Measurements from ENCODE around the gene RPL37A. TPM values are rescaled to one million over a fixed set of nuclear protein-coding genes. Genes with fewer than 3 reads are reported as not detected.
A peak's percentile ranks its signal among the peaks of the same experiment; 100 is the strongest.

Gene RPL37A
- total RNA-seq, 2 donors from 2014 or later = 2,589 to 2,765 TPM

- Histone ChIP-seq H3K9ac (ENCODE audit: extremely low read depth, low read length, poor library complexity, severe bottlenecking) (no peak overlapping the region), H3K9me3 (ENCODE audit: control insufficient read depth, low read length) (no peaks in the 10 kb centered on the region), H3K27ac (ENCODE audit: low read depth, low read length) (no peak overlapping the region), H3K4me3 (ENCODE audit: low read length) (no peak overlapping the region), H3K36me3 (ENCODE audit: control insufficient read depth, insufficient read depth, low read length) (peaks cover 28% of the 10 kb centered on the region), H3K4me1 (ENCODE audit: control insufficient read depth, insufficient read depth, low read length) (no peaks in the 10 kb centered on the region), H3K27me3 (ENCODE audit: control insufficient read depth, insufficient read depth, low read length, poor library complexity, severe bottlenecking) (no peaks in the 10 kb centered on the region)
- Mint-ChIP-seq H3K27me3 (ENCODE audit: insufficient read depth) (no peaks in the 10 kb centered on the region), H3K9me3 (no peaks in the 10 kb centered on the region), H3K4me3 (no peak overlapping the region), H3K4me1 (peaks cover 6% of the 10 kb centered on the region), H3K36me3 (ENCODE audit: low read depth) (peaks cover 45% of the 10 kb centered on the region), H3K27ac (peak overlapping the region; percentile 42)
- DNase-seq = no peak
- TF ChIP-seq CTCF (conservative IDR thresholded peaks at IDR 0.05) = no peak
- WGBS, 2 experiments (ENCODE audit: insufficient coverage in 1 of 2, insufficient read length in 1 of 2) = 97 to 100% methylated on average over 2 to 5 of the region's 5 CpGs
These were observed 8.8 kb downstream of the RPL37A start for GRCh38 chr2:216507220-216508160.

DNA sequence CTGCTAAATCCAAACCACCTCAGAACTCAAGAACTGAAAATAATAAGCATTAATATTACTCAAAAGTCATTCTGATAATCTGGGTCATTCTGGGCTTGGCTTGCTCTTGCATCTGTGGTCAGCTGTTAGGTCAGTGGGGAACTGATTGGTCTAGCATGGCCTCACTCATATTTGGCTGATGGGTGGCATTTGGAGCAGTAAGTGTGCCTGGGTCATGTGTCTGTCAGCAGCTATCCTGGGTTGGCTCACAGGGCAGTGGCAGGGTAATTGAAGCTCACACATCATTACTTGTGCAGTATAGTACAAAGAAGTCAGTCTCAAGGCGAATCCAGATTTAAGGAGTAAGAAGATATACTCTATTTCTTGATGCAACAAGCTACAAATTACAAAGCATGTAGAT, 9.6 kb downstream of the RPL37A start:
- Mint-ChIP-seq H3K4me3 (no peak overlapping the region), H3K36me3 (ENCODE audit: low read depth) (peaks cover 38% of the 10 kb centered on the region), H3K27me3 (ENCODE audit: insufficient read depth) (no peaks in the 10 kb centered on the region), H3K9me3 (no peaks in the 10 kb centered on the region), H3K27ac (no peak overlapping the region), H3K4me1 (peaks cover 2% of the 10 kb centered on the region)
- no peak overlapping the region for H3K9ac ChIP-seq (ENCODE audit: extremely low read depth, low read length, poor library complexity, severe bottlenecking)
- no peak for TF ChIP-seq CTCF (conservative IDR thresholded peaks at IDR 0.05)
- H3K36me3 ChIP-seq (ENCODE audit: control insufficient read depth, insufficient read depth, low read length) = peaks cover 21% of the 10 kb centered on the region
- no peak overlapping the region for H3K4me3 ChIP-seq (ENCODE audit: low read length)
- H3K9me3 ChIP-seq (ENCODE audit: control insufficient read depth, low read length) = no peaks in the 10 kb centered on the region
- DNase-seq = no peak
- no peak overlapping the region for H3K27ac ChIP-seq (ENCODE audit: low read depth, low read length)
- 100% methylated on average over 1 of the region's 1 CpG; no CpG with 5 or more reads in 1 of the 2 experiments for WGBS, 2 experiments (ENCODE audit: insufficient coverage in 1 of 2, insufficient read length in 1 of 2)
- H3K4me1 ChIP-seq (ENCODE audit: control insufficient read depth, insufficient read depth, low read length) = no peaks in the 10 kb centered on the region
- H3K27me3 ChIP-seq (ENCODE audit: control insufficient read depth, insufficient read depth, low read length, poor library complexity, severe bottlenecking) = no peaks in the 10 kb centered on the region

- H3K36me3 ChIP-seq (ENCODE audit: control insufficient read depth, insufficient read depth, low read length) = peaks cover 4% of the 10 kb centered on the region
- no peak overlapping the region for H3K27ac Mint-ChIP-seq
- no peaks in the 10 kb centered on the region for H3K4me1 ChIP-seq (ENCODE audit: control insufficient read depth, insufficient read depth, low read length)
- no peak overlapping the region for H3K27ac ChIP-seq (ENCODE audit: low read depth, low read length)
- H3K4me3 ChIP-seq (ENCODE audit: low read length) = no peak overlapping the region
- peak; percentile 91 for TF ChIP-seq CTCF (conservative IDR thresholded peaks at IDR 0.05)
- no peaks in the 10 kb centered on the region for H3K27me3 ChIP-seq (ENCODE audit: control insufficient read depth, insufficient read depth, low read length, poor library complexity, severe bottlenecking)
- H3K4me3 Mint-ChIP-seq = no peak overlapping the region
- peaks cover 5% of the 10 kb centered on the region for H3K4me1 Mint-ChIP-seq
- 83 to 100% methylated on average over 1 of the region's 2 CpGs for WGBS, 2 experiments (ENCODE audit: insufficient coverage in 1 of 2, insufficient read length in 1 of 2)
- no peaks in the 10 kb centered on the region for H3K36me3 Mint-ChIP-seq (ENCODE audit: low read depth)
- H3K9me3 ChIP-seq (ENCODE audit: control insufficient read depth, low read length) = no peaks in the 10 kb centered on the region
- no peak for DNase-seq
- H3K27me3 Mint-ChIP-seq (ENCODE audit: insufficient read depth) = no peaks in the 10 kb centered on the region
- no peaks in the 10 kb centered on the region for H3K9me3 Mint-ChIP-seq
- no peak overlapping the region for H3K9ac ChIP-seq (ENCODE audit: extremely low read depth, low read length, poor library complexity, severe bottlenecking)
These were observed 18.2 kb downstream of the RPL37A start for GRCh38 chr2:216516730-216517350.

Measured in endodermal cell (in vitro differentiated cells).